ENCODE measurements around the gene TBC1D1.
A peak's percentile ranks its signal among the peaks of the same experiment; 100 is the strongest.

TBC1D1 gene

GRCh38 chr4:38132843-38133662, 242.2 kb downstream of the TBC1D1 start:
- no peak for DNase-seq

- no peak for DNase-seq
Measured at GRCh38 chr4:38133711-38134480, 243.0 kb downstream of the TBC1D1 start.

- no peak for DNase-seq
Measured at GRCh38 chr4:38135201-38135600, 244.3 kb downstream of the TBC1D1 start.

GRCh38 chr4:38136604-38137003, 245.7 kb downstream of the TBC1D1 start:
- no peak for DNase-seq

GRCh38 chr4:38137080-38137479, 246.2 kb downstream of the TBC1D1 start:
- no peak for DNase-seq

GRCh38 chr4:38138363-38138762, 247.5 kb downstream of the TBC1D1 start:
- no peak for DNase-seq

GRCh38 chr4:38139187-38139586, 248.3 kb downstream of the TBC1D1 start:
- no peak for DNase-seq

- no peak for DNase-seq
Measured at GRCh38 chr4:38140643-38141203, 249.8 kb downstream of the TBC1D1 start.

GRCh38 chr4:38141808-38142500, 251.1 kb downstream of the TBC1D1 start:
- peak; percentile 64 for DNase-seq

- no peak for DNase-seq
Measured at GRCh38 chr4:38144031-38144430, 253.1 kb downstream of the TBC1D1 start.

GRCh38 chr4:38145033-38145678, 254.3 kb downstream of the TBC1D1 start:
- DNase-seq: no peak

- DNase-seq: peak; percentile 73
Measured at GRCh38 chr4:38145741-38146140, 254.9 kb downstream of the TBC1D1 start.

- no peak for DNase-seq
Measured at GRCh38 chr4:38146383-38146782, 255.5 kb downstream of the TBC1D1 start.

- DNase-seq: no peak
Measured at GRCh38 chr4:38149472-38149996, 258.6 kb downstream of the TBC1D1 start.

- peak; percentile 51 for DNase-seq
Measured at GRCh38 chr4:38149997-38150671, 259.2 kb downstream of the TBC1D1 start.

GRCh38 chr4:38150766-38151165, 259.9 kb downstream of the TBC1D1 start:
- DNase-seq: peak; percentile 85

- no peak for DNase-seq
Measured at GRCh38 chr4:38151873-38152272, 261.0 kb downstream of the TBC1D1 start.

GRCh38 chr4:38152305-38152704, 261.4 kb downstream of the TBC1D1 start:
- DNase-seq: no peak

- no peak for DNase-seq
Measured at GRCh38 chr4:38152721-38153386, 262.0 kb downstream of the TBC1D1 start.

GRCh38 chr4:38153387-38153760, 262.5 kb downstream of the TBC1D1 start:
- no peak for DNase-seq

GRCh38 chr4:38154252-38154651, 263.4 kb downstream of the TBC1D1 start:
- DNase-seq: no peak

All from HCEC 1CT (cell line).